BLaER1 (cell line): Measurements from ENCODE around the gene MEAF6.
A peak's percentile ranks its signal among the peaks of the same experiment; 100 is the strongest.

ENCODE experiments used
- H3K27ac ChIP-seq: shearing (Covaris generic); formaldehyde crosslinking; 2 replicates; pipeline ENCODE4 v1.8.1; 2022
- H3K27me3 ChIP-seq: shearing (Covaris generic); formaldehyde crosslinking; 2 replicates; pipeline ENCODE4 v1.8.1; 2022
- H3K36me3 ChIP-seq: shearing (Covaris generic); formaldehyde crosslinking; 2 replicates; pipeline ENCODE4 v1.8.1; 2022
- H3K4me1 ChIP-seq: shearing (Covaris generic); formaldehyde crosslinking; 2 replicates; pipeline ENCODE4 v1.8.1; 2022
- H3K4me2 ChIP-seq: shearing (Covaris generic); formaldehyde crosslinking; 2 replicates; pipeline ENCODE4 v1.8.1; 2022
- H3K4me3 ChIP-seq: shearing (Covaris generic); formaldehyde crosslinking; 2 replicates; pipeline ENCODE4 v1.8.1; 2022
- H3K9ac ChIP-seq: shearing (Covaris generic); formaldehyde crosslinking; 2 replicates; pipeline ENCODE4 v1.8.1; 2022
- H3K9me3 ChIP-seq: shearing (Covaris generic); formaldehyde crosslinking; 2 replicates; pipeline ENCODE4 v1.8.1; 2022
- H4K20me1 ChIP-seq: shearing (Covaris generic); formaldehyde crosslinking; 2 replicates; pipeline ENCODE4 v1.8.1; 2022
- Cebpa-rat ChIP-seq: shearing (Covaris generic); IDR thresholded peaks from 2 replicates; pipeline ENCODE4 v1.8.1; 2022

MEAF6 gene

DNA sequence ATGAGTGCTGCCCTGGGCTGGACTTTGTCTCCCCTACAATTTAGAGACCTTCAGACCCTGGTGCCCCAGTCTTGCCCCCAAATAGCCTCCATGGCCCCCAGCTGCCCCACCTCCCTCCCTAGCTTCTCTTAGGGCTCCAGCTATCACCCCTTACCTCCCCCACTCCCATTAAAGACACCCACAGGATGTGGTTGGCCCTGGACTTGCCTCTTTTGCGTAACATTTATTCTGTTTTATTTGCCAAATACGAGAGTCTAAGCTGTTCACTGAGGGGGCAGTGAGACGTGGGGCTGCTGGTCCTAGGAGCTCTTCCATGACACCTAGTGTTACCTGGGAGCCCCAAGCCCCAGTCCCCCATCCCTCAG lies 35.7 kb downstream of the MEAF6 start:
- H3K4me1 ChIP-seq, result peaks cover 64% of the 10 kb centered on the region
- no peak for TF ChIP-seq Cebpa-rat
- H3K9ac ChIP-seq, result peak overlapping the region; percentile 72
- H3K4me2 ChIP-seq, result peak overlapping the region; percentile 99
- peak overlapping the region; percentile 59 for H3K4me3 ChIP-seq
- peaks cover 86% of the 10 kb centered on the region for H4K20me1 ChIP-seq
- H3K36me3 ChIP-seq, result peaks cover 55% of the 10 kb centered on the region
- H3K27me3 ChIP-seq, result 0 out of 2 replicates have a peak, but pooled peaks cover 1% of the 10 kb centered on the region
- H3K9me3 ChIP-seq, result no peaks in the 10 kb centered on the region
- H3K27ac ChIP-seq, result peak overlapping the region; percentile 87

DNA sequence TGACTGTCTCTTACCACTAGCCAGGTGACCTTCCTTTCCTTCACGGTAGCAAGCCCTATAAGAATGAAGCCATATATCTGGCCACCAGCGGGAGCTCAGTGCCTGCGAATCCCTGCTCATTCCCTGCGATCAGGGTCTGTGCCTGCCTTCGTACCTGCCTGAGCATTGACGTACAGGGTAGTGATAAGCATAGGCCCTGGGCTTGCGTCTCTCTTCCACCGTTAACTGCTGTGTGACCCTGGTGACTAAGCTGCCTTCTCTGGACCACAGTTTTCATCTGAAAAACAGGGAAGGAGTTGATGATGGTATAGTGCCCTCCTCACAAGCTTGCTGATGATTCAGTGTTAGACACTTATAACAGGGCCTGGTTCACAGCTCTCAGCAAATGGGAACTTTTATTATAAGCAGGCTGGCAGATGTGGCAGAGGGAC lies 36.1 kb downstream of the MEAF6 start:
- Histone ChIP-seq H3K27ac (peak overlapping the region; percentile 87), H3K36me3 (peaks cover 51% of the 10 kb centered on the region), H3K4me1 (peaks cover 68% of the 10 kb centered on the region), H3K9me3 (no peaks in the 10 kb centered on the region), H3K9ac (peak overlapping the region; percentile 72), H4K20me1 (peaks cover 82% of the 10 kb centered on the region), H3K27me3 (0 out of 2 replicates have a peak, but pooled peaks cover 3% of the 10 kb centered on the region), H3K4me3 (peak overlapping the region; percentile 86), H3K4me2 (peak overlapping the region; percentile 99)
- TF ChIP-seq Cebpa-rat, result no peak

- Histone ChIP-seq H3K4me1 (peaks cover 73% of the 10 kb centered on the region), H3K36me3 (peaks cover 46% of the 10 kb centered on the region), H3K9ac (peak overlapping the region; percentile 93), H4K20me1 (peaks cover 78% of the 10 kb centered on the region), H3K4me3 (peak overlapping the region; percentile 86), H3K9me3 (no peaks in the 10 kb centered on the region), H3K27ac (peak overlapping the region; percentile 87), H3K4me2 (peak overlapping the region; percentile 99), H3K27me3 (0 out of 2 replicates have a peak, but pooled peaks cover 3% of the 10 kb centered on the region)
- no peak for TF ChIP-seq Cebpa-rat
Measured at GRCh38 chr1:37477946-37478345, 36.6 kb downstream of the MEAF6 start.

GRCh38 chr1:37477198-37477931 lies 37.2 kb downstream of the MEAF6 start:
- Histone ChIP-seq H3K36me3 (peaks cover 40% of the 10 kb centered on the region), H3K9ac (peak overlapping the region; percentile 93), H3K4me2 (peak overlapping the region; percentile 99), H3K27ac (peak overlapping the region; percentile 87), H3K4me1 (peaks cover 79% of the 10 kb centered on the region), H4K20me1 (peaks cover 72% of the 10 kb centered on the region), H3K9me3 (no peaks in the 10 kb centered on the region), H3K4me3 (peak overlapping the region; percentile 86), H3K27me3 (0 out of 2 replicates have a peak, but pooled peaks cover 3% of the 10 kb centered on the region)
- TF ChIP-seq Cebpa-rat, result no peak

DNA sequence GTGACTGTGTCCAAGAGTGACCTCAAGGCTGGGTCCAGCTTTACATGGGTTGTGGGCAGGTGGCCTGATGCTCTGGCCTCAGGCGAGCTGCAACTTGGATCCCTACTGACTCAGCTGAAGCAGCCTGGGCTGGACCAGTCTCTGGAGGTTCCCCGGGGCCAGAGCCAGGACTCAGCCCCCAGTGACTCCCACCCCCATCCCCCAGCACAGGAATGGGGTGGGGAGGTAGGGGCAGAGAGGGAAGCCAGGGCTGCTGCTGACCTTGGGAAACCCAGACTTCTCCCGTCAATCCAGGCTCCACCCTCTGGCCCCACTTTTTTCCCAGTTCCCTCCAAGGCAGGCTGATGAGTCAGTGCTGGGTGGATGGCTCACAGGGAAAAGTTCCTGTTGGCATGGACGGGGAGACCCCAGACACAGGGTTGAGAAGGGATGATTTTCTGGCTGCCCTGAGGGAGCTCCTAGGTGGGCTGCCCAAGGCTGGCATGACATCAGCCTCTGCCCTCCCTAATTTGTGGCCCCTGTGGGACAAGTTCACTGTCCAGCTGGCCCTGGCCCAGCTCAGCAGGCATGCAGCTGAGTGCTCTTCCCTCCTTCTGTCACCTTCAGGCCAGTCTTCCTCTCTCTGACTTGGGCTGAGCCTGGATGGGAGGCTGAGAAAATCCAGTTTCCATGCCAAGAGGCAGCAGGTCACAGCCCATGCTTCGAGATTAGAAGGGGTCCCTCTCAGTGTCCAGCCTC lies 37.9 kb downstream of the MEAF6 start:
- Histone ChIP-seq H3K36me3 (peaks cover 33% of the 10 kb centered on the region), H3K4me1 (peaks cover 80% of the 10 kb centered on the region), H3K9me3 (no peaks in the 10 kb centered on the region), H3K27me3 (0 out of 2 replicates have a peak, but pooled peaks cover 3% of the 10 kb centered on the region), H3K4me3 (peak overlapping the region; percentile 86), H3K4me2 (peak overlapping the region; percentile 99), H4K20me1 (peaks cover 65% of the 10 kb centered on the region), H3K27ac (peak overlapping the region; percentile 87), H3K9ac (peak overlapping the region; percentile 93)
- TF ChIP-seq Cebpa-rat, result no peak

DNA sequence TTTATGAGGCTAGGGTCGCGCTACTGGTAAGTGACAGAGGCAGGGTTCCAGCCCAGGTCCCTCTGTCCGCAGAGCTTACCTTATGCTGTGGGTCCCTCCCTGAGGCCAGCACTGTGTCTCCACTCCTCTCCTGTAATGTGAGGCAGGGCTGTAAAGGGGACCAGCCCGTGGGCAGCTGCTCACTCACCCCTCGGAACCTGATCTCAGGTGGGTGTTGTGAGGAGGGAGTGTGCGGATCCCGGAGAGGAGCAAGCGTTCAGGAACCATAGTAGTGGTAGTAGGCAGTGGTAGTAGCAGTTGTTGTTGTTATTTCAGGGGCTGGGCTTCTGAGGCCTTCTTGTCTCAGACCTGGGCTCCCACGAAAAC lies 38.5 kb downstream of the MEAF6 start:
- peak overlapping the region; percentile 93 for H3K9ac ChIP-seq
- 0 out of 2 replicates have a peak, but pooled peaks cover 3% of the 10 kb centered on the region for H3K27me3 ChIP-seq
- peaks cover 27% of the 10 kb centered on the region for H3K36me3 ChIP-seq
- TF ChIP-seq Cebpa-rat, result no peak
- peaks cover 59% of the 10 kb centered on the region for H4K20me1 ChIP-seq
- peak overlapping the region; percentile 99 for H3K4me2 ChIP-seq
- H3K27ac ChIP-seq, result peak overlapping the region; percentile 87
- H3K4me3 ChIP-seq, result peak overlapping the region; percentile 86
- H3K9me3 ChIP-seq, result no peaks in the 10 kb centered on the region
- H3K4me1 ChIP-seq, result peaks cover 83% of the 10 kb centered on the region

GRCh38 chr1:37475380-37476086 lies 39.0 kb downstream of the MEAF6 start:
- TF ChIP-seq Cebpa-rat, result no peak
- Histone ChIP-seq H3K4me3 (peak overlapping the region; percentile 86), H3K27me3 (0 out of 2 replicates have a peak, but pooled peaks cover 3% of the 10 kb centered on the region), H3K9ac (peak overlapping the region; percentile 93), H3K9me3 (no peaks in the 10 kb centered on the region), H3K4me1 (peaks cover 81% of the 10 kb centered on the region), H3K27ac (peak overlapping the region; percentile 87), H3K4me2 (peak overlapping the region; percentile 99), H4K20me1 (peaks cover 54% of the 10 kb centered on the region), H3K36me3 (peaks cover 22% of the 10 kb centered on the region)

GRCh38 chr1:37474697-37475379 lies 39.7 kb downstream of the MEAF6 start:
- H3K27me3 ChIP-seq, result 0 out of 2 replicates have a peak, but pooled peaks cover 3% of the 10 kb centered on the region
- peaks cover 74% of the 10 kb centered on the region for H3K4me1 ChIP-seq
- H3K4me3 ChIP-seq, result peak overlapping the region; percentile 86
- peak overlapping the region; percentile 93 for H3K9ac ChIP-seq
- H3K4me2 ChIP-seq, result peak overlapping the region; percentile 99
- H3K9me3 ChIP-seq, result no peaks in the 10 kb centered on the region
- H3K36me3 ChIP-seq, result peaks cover 15% of the 10 kb centered on the region
- H4K20me1 ChIP-seq, result peaks cover 47% of the 10 kb centered on the region
- peak overlapping the region; percentile 87 for H3K27ac ChIP-seq
- no peak for TF ChIP-seq Cebpa-rat

- no peak for TF ChIP-seq Cebpa-rat
- Histone ChIP-seq H3K4me1 (peaks cover 68% of the 10 kb centered on the region), H3K9me3 (no peaks in the 10 kb centered on the region), H3K27me3 (0 out of 2 replicates have a peak, but pooled peaks cover 3% of the 10 kb centered on the region), H3K27ac (peak within 1 kb of the TSS; percentile 87), H3K4me2 (peak within 1 kb of the TSS; percentile 99), H3K36me3 (peaks cover 14% of the 10 kb centered on the region), H4K20me1 (peaks cover 40% of the 10 kb centered on the region), H3K4me3 (peak within 1 kb of the TSS; percentile 86), H3K9ac (peak within 1 kb of the TSS; percentile 93)
Measured at GRCh38 chr1:37474046-37474696, 40.4 kb downstream of the MEAF6 start, which contains the start of gene ZC3H12A. Gene ZC3H12A (plus strand): TSS chr1:37474580. CDS start chr1:37475497, 917 bp downstream.
